SH-SY5Y (cell line): ENCODE data around the gene ASB17.

ENCODE experiments used
- GATA2 ChIP-seq: IDR thresholded peaks from 2 replicates; pipeline ENCODE4 v1.6.1; 2011; ENCODE audit warnings: mild to moderate bottlenecking, low read depth, low read length
- GATA3 ChIP-seq: IDR thresholded peaks from 2 replicates; pipeline ENCODE4 v1.6.1; 2011; ENCODE audit warnings: low read depth, mild to moderate bottlenecking, low read length, moderate library complexity

- no peak for TF ChIP-seq GATA2
- no peak for TF ChIP-seq GATA3
Measured at GRCh38 chr1:75932304-75932703, at the start of gene ASB17.
